Ovary (tissue), 9 donors: ENCODE data around the gene GDPGP1. TPM values are rescaled to one million over a fixed set of nuclear protein-coding genes. Genes with fewer than 3 reads are reported as not detected.
"Not testable (repeated sequence)": the region's sequence is repeated elsewhere in the genome, so short reads cannot be mapped to it uniquely, and the experiment has no call there.

ENCODE experiments used
- DNase-seq, 5 donors: peaks; one replicate each; pipeline ENCODE4 v3.0.0-alpha.2; 2019 to 2020
- H3K27ac ChIP-seq, 2 donors: fragments of 200-600 bp; one replicate each; pipeline versions ENCODE4 v1.5.1 to v1.8.0; 2019 to 2022
- H3K27me3 ChIP-seq: fragments of 200-600 bp; one replicate; pipeline ENCODE4 v1.8.0; 2022
- H3K36me3 ChIP-seq: fragments of 200-600 bp; sonication (generic); one replicate; pipeline ENCODE4 v1.5.1; 2019
- H3K4me1 ChIP-seq: one replicate; pipeline ENCODE4 v1.8.1; 2013; ENCODE audit warnings: mild to moderate bottlenecking, moderate library complexity; ENCODE audit not compliant: insufficient read depth
- H3K4me3 ChIP-seq: fragments of 200-600 bp; sonication (generic); one replicate; pipeline ENCODE4 v1.5.1; 2017
- H3K9me3 ChIP-seq, 2 donors: fragments of 200-600 bp in 1 of 2; sonication (generic) in 1 of 2; one replicate each; pipeline versions ENCODE4 v1.5.1 to v1.8.1; 2013 to 2019; ENCODE audit warnings: mild to moderate bottlenecking in 1 of 2, moderate library complexity in 1 of 2
- CTCF ChIP-seq, 3 donors: fragments of 450-650 bp in 2 of 3; fragments of 200-600 bp in 1 of 3; IDR thresholded peaks; one replicate each; pipeline versions ENCODE4 v1.5.1 to v1.8.0; 2016 to 2022; ENCODE audit warnings: antibody characterized with exemption in 3 of 3, mild to moderate bottlenecking in 1 of 3
- EP300 ChIP-seq: sonication (generic); formaldehyde crosslinking; IDR thresholded peaks from one replicate; pipeline ENCODE4 v1.6.1; 2017; ENCODE audit warnings: antibody characterized with exemption
- POLR2A ChIP-seq: fragments of 450-650 bp; IDR thresholded peaks from one replicate; pipeline ENCODE4 v1.6.1; 2017; ENCODE audit warnings: antibody characterized with exemption, mild to moderate bottlenecking, moderate library complexity
- WGBS, 3 donors: extraction: QIAGEN DNeasy Blood & Tissue Kit in 1 of 3; methylation state at CpG; one replicate each; pipeline versions ENCODE4 v1.1.5 to v1.1.7; 2013 to 2017; 5-methylcytosine and 5-hydroxymethylcytosine counted together
- intact Hi-C, 4 donors: fragments of 100-400 bp; cut with DNase I; formaldehyde crosslinking; loops; one replicate each; pipeline versions ENCODE4 v1.11.0 to v1.15.1; 2022 to 2023
- polyA plus RNA-seq, 2 donors: library from polyadenylated mRNA; stranded (reverse); fragments of 200-250 nt in 1 of 2; fragments of 350-450 nt in 1 of 2; fragmentation: Illumina TruSeq in 1 of 2; extraction: RNeasy Lipid Tissue Mini Kit (QIAGEN cat#74804) in 1 of 2; gene quantifications; one replicate each; pipeline ENCODE4 v1.2.3, GENCODE V29; 2013 to 2014
- small RNA-seq: library from RNA; depleted of rRNA; stranded (forward); fragments of <200 nt; gene quantifications from one replicate; pipeline ENCODE3, GENCODE V24; 2016
- total RNA-seq, 7 donors: library from RNA; depleted of rRNA in 2 of 7; stranded (reverse); fragments of >200 nt in 2 of 7; fragmentation: NEBNext Ultra II Directional in 3 of 7; extraction: Animal tissue kit (Norgen Biotek cat#: 25700) in 3 of 7; gene quantifications; one replicate each; pipeline versions ENCODE4 v1.1.0 to v1.2.4, GENCODE V29; 2016 to 2023
- donor health status: DM: no; HTN: no; CAD: no; lungs with moderate emphysema.
- donor health status: DM: no; HTN: no; CAD: no.
- donor health status: Bipolar disorder and iron deficiency.
- donor health status: DM: yes; HTN: yes; CAD: no.
- donor health status: DM: no; HTN: no; CAD: no.
- donor health status: DM: yes; HTN: yes; CAD: no.

Gene GDPGP1
- total and polyA plus RNA-seq, 9 donors, result 2.0 to 9.3 (median 5.8) TPM

DNA sequence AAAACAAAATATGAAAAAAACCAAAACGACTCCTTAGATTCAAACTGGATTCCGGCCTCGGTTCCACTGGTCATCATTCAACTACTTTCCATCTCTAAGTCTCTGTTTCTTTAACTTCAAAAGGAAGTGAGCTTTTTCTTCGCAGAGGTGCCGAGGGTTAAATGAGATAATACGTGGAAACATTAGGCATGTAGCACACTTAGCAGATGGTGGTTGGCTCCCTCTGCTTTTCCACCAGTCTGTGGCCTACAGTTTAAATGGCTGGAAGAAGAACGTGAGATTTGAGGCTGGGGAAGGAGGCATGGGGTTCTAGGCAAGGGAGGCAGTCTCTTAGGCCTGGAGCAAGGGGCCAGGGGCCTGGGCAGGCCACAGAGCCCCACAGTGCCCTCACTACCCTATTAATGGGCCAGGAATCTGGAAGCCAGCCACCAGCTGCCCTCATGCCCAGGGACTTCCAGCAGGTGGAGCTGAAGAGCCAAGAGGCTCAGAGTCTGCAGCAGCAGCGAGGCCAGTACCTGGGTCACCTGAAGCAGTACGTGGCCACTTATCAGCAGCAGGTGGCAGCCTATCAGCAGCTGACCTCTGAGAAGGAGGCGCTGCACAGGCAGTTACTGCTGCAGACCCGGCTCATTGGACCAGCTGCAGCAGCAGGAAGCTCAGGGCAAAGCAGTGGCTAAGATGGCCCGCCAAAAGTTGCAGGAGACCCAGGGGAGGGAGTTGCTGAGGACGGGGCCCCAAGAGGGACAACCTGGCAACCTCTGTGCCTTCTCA, 59.2 kb downstream of the GDPGP1 start:
- intact Hi-C loops, H3K4me1 ChIP-seq, H3K27me3 ChIP-seq, H3K36me3 ChIP-seq, H3K27ac ChIP-seq, H3K4me3 ChIP-seq, H3K9me3 ChIP-seq: not testable (repeated sequence)
- 60 to 63% (median 62%) methylated on average over 13 of the region's 13 CpGs for WGBS, 3 donors
- DNase-seq, result peak; percentile 46 to 77 (median 64)
- peak in 2 of 3 donors; percentile 41 to 48 for TF ChIP-seq CTCF (IDR thresholded peaks at IDR 0.05)

GRCh38 chr15:90294159-90294558, 60.1 kb downstream of the GDPGP1 start:
- intact Hi-C loops, result no loop called here
- H3K4me1 ChIP-seq, result no peaks in the 10 kb centered on the region
- no peak overlapping the region for H3K4me3 ChIP-seq
- no peak for TF ChIP-seq CTCF (IDR thresholded peaks at IDR 0.05)
- TF ChIP-seq EP300, result no peak
- no peak for TF ChIP-seq POLR2A
- WGBS, 3 donors, result 60 to 70% (median 60%) methylated on average over 6 of the region's 6 CpGs
- no peaks in the 10 kb centered on the region for H3K27me3 ChIP-seq
- H3K9me3 ChIP-seq, result no peaks in the 10 kb centered on the region
- H3K27ac ChIP-seq, result no peak overlapping the region
- no peaks in the 10 kb centered on the region for H3K36me3 ChIP-seq
- no peak for DNase-seq

DNA sequence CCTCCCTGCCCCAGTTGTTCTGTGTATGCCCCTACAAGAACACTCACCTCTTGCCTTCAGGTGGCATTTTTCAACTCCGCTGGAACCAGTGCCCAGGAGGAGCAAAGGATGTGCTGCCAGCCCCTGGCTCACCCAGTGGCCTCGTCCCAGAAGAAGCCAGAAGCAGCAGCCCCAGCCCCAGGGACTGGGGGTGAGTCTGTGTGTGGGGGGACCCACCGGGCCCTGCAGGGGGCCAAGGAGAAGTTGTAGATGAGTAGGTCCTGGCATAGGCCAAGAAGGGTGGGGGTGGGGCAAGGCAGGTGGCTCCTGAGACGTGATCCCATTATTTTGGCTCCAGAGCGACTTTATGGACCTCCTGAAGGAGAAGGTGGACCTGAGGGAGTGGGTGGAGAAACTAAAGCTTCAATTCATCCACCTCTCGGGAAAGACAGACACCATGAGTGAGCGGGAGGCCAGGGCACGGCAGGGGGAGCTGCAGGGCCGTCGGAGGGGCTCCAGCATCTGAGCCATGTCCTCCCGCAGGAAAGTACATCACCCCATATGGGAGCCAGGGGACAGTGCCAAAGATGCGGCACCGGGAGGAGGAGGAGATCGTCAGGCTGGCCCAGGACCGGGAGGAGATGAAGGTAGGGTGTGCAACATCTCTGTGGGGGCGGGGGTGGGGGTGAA, 60.7 kb downstream of the GDPGP1 start:
- no peak overlapping the region for H3K4me3 ChIP-seq
- no peaks in the 10 kb centered on the region for H3K4me1 ChIP-seq
- no peaks in the 10 kb centered on the region for H3K27me3 ChIP-seq
- no peaks in the 10 kb centered on the region for H3K9me3 ChIP-seq
- DNase-seq, result no peak
- no peak overlapping the region for H3K27ac ChIP-seq
- no peak for TF ChIP-seq CTCF (IDR thresholded peaks at IDR 0.05)
- no peak for TF ChIP-seq EP300
- TF ChIP-seq POLR2A, result no peak
- intact Hi-C loops, result no loop called here
- no peaks in the 10 kb centered on the region for H3K36me3 ChIP-seq
- 45 to 60% (median 50%) methylated on average over 15 to 16 of the region's 16 CpGs for WGBS, 3 donors

DNA sequence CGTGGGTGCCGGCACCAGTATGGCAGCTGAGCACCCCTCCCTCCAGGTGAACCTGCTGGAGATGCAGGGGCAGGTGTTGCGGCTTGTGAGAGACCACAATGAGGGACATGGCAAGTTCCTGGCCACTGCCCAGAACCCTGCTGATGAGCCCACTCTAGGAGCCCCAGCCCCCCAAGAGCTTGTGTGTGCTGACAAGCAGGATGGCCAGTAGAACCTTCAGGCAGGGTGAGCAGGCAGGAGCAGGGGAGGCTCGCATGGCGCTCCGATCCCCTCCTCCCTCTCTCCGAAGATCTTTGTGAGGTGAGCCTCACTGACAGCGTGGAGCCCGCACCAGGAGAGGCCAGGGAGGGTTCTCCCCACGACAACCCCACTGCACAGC, 61.2 kb downstream of the GDPGP1 start:
- DNase-seq, result no peak
- Histone ChIP-seq H3K27ac (no peak overlapping the region), H3K27me3 (no peaks in the 10 kb centered on the region), H3K9me3 (no peaks in the 10 kb centered on the region), H3K36me3 (no peaks in the 10 kb centered on the region), H3K4me3 (no peak overlapping the region), H3K4me1 (no peaks in the 10 kb centered on the region)
- TF ChIP-seq EP300 (no peak), POLR2A (no peak), CTCF (IDR thresholded peaks at IDR 0.05) (no peak)
- 32 to 59% (median 44%) methylated on average over 10 of the region's 10 CpGs for WGBS, 3 donors
- intact Hi-C loops, result no loop called here

Small RNAs within 50 kb of the gene (small RNA-seq; reads per million reads assigned to genes)
- gene AC091167.3, result not detected
- gene RN7SL736P, result not detected

Other genes with a start within 250 kb of the GDPGP1 start
- gene ZNF710, start 232.9 kb upstream of the GDPGP1 start, total RNA-seq, result 10 to 100 TPM in 5 of 7 donors, 1 to 10 TPM in 2; 6.8 to 19.7 (median 14.5) TPM
- 10 to 100 TPM in 1 of 2 donors, 1 to 10 TPM in 1; 8.3 to 10.4 TPM for gene ZNF710, start 232.9 kb upstream of the GDPGP1 start, polyA plus RNA-seq
- gene IDH2, start 131.7 kb upstream of the GDPGP1 start, total RNA-seq, result 10 to 100 TPM; 13.7 to 44.6 (median 25.4) TPM
- 10 to 100 TPM; 21.3 to 27.4 TPM for gene IDH2, start 131.7 kb upstream of the GDPGP1 start, polyA plus RNA-seq
- 10 to 100 TPM; 25.3 to 83.8 (median 51.0) TPM for gene SEMA4B, start 32.9 kb upstream of the GDPGP1 start, total RNA-seq
- gene SEMA4B, start 32.9 kb upstream of the GDPGP1 start, polyA plus RNA-seq, result 10 to 100 TPM; 12.4 to 24.4 TPM
- gene CIB1, start 268 bp upstream of the GDPGP1 start, total RNA-seq, result 10 to 100 TPM; 18.5 to 68.8 (median 45.0) TPM
- 10 to 100 TPM; 40.2 to 53.6 TPM for gene CIB1, start 268 bp upstream of the GDPGP1 start, polyA plus RNA-seq
- gene TTLL13, start 15.3 kb downstream of the GDPGP1 start, total RNA-seq, result under 1 TPM in 3 of 7 donors, not detected in 4; 0.10 to 0.15 (median 0.13) TPM
- under 1 TPM; 0.04 to 0.33 TPM for gene TTLL13, start 15.3 kb downstream of the GDPGP1 start, polyA plus RNA-seq
- 100 to 1,000 TPM in 3 of 7 donors, 10 to 100 TPM in 4; 52.8 to 111 (median 86.0) TPM for gene NGRN, start 31.5 kb downstream of the GDPGP1 start, total RNA-seq
- gene NGRN, start 31.5 kb downstream of the GDPGP1 start, polyA plus RNA-seq, result 100 to 1,000 TPM in 1 of 2 donors, 10 to 100 TPM in 1; 69.8 to 112 TPM
- gene ZNF774, start 118.1 kb downstream of the GDPGP1 start, total RNA-seq, result 1 to 10 TPM in 6 of 7 donors, under 1 TPM in 1; 0.83 to 4.3 (median 2.4) TPM
- 1 to 10 TPM; 1.0 to 4.1 TPM for gene ZNF774, start 118.1 kb downstream of the GDPGP1 start, polyA plus RNA-seq
- gene IQGAP1, start 154.0 kb downstream of the GDPGP1 start, total RNA-seq, result 100 to 1,000 TPM in 4 of 7 donors, 10 to 100 TPM in 3; 96.7 to 172 (median 108) TPM
- 100 to 1,000 TPM in 1 of 2 donors, 10 to 100 TPM in 1; 68.1 to 173 TPM for gene IQGAP1, start 154.0 kb downstream of the GDPGP1 start, polyA plus RNA-seq